ENCODE measurements around the gene TLE6. TPM values are rescaled to one million over a fixed set of nuclear protein-coding genes. Genes with fewer than 3 reads are reported as not detected.
"Not testable (repeated sequence)": the region's sequence is repeated elsewhere in the genome, so short reads cannot be mapped to it uniquely, and the experiment has no call there.

TLE6 gene
- total RNA-seq, 1 experiment from 2014 or later: 0.48 TPM

DNA sequence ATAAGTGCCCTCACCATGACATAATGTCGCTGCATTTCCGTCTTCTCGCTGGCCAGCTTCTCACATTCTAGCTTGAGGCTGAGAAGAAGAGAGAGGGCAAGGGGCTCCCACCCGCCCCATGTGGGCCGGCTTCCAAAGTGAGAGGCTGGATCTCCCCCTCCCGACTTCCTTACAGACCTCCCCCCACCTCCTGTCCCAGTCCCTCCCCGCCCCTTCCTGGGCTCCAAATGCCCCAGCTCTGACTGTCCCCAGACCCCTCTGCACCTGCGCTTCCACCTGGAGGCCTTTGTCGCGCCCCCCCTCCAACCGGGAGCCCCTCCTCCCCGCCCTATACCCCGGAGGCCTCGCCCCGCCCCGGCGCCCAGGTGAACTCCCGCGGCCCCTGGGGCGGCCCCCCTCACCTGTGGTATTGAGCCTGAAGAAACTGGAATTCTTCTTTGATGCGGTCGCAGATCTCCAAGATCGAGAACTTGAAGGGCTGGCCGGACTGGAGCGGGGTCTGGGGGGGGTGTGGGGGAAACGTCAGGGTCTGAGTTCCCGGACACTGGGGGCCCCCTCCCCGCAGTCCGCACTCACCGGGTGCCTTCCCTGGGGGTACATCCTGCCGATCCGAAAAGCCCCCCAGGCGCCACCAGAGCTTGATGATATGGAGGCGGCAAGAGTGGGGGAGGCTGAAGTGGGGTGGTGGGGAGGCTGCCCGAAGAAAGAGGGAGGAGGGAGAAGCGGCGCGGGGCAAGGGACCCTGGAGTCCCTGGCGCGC is 51.1 kb downstream of the TLE6 start:
- DNase-seq (ENCODE audit: low spot score): no peak

DNA sequence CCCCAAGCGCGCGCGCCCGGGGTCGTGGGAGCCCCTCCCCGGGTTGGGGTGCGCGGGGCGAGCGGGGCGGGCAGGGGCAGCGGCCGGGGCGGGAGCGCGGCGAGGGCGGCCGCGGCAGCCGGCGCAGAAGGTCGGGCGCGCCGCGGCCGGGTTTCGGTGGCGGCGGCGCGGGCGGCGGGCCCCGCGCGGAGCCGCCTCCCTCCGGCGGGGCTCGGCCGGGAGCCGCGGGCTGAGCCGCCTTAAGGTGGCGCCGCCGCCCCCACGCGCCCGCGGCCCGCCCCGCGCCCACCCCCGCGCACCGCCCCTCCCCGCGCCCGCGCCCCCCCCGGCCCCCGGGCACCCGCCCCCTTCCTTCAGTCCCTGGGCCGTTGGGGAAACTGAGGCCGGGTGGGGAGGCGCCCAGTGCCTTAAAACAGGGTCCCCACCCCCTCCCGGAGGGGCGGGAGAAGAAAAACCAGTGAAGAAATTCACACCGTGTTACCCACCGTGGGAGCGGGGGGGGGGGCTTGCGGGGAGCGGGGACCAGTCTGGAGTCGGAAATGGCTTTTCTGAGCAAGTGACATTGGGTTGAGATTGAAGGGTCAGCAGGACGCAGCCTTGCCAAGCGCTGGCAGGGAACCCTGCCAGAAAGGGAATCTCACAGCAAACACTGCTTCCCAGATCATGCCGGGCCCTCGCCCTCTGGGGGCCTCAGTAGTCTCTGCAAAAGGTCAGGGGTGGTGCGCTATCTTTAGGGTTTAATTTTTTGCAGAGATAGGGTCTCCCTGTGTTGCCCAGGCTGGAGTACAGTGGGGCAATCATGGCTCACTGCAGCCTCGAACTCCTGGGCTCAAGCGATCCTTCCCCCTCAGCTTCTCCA is 51.9 kb downstream of the TLE6 start, which contains the start of gene TLE2:
TSS of gene TLE2 (minus strand) at position 216 of the 859 bp plus-strand sequence. CDS start 376 bp downstream, outside the sequence.
- no peak for DNase-seq (ENCODE audit: low spot score)

DNA sequence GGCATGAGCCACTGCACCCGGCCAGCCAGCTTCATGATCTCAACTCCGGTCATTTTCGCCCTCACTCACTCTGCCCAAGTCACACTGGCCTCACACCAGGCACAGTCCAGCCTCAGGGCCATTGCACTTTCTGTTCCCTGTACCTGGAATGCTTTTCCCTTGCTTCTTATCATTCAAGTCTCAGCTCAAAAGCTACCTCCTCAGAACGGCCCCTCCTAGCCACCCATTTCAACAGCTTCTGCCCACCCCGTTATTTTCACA is 54.2 kb downstream of the TLE6 start:
- DNase-seq (ENCODE audit: low spot score): no peak

DNA sequence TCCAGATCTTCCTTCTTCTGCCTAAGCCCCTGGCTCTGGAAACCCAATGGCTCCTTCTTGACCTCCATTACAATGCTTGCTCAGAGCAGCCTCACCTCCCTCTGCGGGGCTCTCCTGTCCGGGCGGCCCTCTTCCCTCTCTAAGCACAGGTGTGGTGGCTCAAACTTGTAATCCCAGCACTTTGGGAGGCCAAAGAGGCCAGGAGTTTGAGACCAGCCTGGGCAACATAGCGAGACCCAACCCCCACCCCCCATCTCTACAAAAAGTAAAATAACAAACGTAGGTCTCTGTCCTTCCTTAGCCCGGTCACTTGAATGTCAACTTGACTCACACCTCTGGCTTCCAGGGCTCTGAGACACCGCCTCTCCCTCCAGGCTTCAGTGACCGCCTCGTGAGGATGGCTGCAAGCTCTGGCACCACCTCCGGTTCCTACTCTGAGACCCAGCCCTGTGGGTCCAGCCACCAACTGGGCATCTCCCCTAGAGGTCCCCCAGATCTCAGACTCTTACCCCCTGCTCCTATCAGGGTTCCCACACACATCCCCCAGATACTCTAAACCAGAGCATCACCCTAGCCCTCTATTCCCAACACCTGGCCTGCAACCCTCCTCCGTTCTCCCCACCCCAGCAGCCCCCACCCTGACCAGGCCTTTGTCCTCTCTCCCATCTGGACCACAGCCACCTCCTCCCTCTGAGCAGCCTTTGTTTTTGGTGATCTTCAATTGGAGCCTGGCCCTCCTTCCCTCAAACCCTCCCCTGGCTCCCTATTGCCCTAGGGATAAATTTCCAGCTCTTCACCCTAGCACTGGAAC is 56.4 kb downstream of the TLE6 start:
- no peak for DNase-seq (ENCODE audit: low spot score)

DNA sequence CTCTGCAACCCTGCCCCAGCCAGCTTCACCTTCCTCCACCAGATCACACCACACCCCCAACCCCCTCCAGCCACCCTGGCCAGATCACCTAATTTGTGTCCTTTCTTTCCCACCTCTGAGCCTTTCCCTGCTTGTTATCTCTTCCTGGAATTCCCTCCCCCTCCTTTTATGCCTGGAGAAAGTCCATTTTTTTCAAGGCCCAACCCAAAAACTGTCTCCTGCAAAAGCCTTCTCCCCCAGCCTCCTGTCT is 57.0 kb downstream of the TLE6 start:
- DNase-seq (ENCODE audit: low spot score): no peak

DNA sequence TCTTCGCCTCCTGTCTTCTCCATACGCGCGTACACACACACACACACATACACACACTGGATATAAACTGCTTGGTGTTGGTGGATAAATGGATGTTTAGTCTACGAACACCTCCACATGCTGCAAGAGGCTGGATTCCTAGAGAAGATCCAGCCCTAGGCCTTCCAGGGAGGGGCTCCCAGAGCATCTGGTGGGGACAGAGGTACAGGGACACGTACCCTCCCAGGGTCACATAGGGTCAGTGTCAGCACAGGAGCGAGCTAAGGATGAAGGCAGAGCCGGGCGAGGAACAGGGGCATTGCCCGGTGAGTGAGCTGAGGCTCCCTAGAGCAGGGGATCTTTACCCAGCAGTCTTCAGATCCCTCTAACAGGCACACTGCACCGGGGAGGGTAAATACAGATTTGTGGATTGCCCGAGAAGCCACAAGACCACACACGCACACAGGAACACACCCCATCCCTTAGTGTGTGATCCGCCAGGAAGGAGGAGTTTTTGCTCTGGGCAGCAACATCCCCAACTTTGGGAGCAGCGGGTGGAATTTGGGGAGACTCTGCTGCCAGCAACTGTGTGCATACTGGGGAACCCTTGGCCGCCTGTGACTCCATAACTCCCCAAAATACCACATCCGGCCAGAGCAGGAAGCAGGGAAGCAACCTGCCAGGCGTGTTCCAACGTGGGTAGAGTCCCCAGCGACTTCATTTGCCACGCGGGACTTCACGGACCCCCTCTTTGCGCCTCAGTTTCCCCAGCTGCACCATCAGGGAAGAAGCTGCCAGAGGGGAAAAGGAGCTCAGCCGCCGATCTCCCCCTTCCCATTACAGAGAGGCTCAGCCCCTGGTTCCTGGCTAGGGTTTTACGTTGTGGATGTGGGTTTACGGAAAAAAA is 57.5 kb downstream of the TLE6 start:
- peak; percentile 33 for DNase-seq (ENCODE audit: low spot score)

DNA sequence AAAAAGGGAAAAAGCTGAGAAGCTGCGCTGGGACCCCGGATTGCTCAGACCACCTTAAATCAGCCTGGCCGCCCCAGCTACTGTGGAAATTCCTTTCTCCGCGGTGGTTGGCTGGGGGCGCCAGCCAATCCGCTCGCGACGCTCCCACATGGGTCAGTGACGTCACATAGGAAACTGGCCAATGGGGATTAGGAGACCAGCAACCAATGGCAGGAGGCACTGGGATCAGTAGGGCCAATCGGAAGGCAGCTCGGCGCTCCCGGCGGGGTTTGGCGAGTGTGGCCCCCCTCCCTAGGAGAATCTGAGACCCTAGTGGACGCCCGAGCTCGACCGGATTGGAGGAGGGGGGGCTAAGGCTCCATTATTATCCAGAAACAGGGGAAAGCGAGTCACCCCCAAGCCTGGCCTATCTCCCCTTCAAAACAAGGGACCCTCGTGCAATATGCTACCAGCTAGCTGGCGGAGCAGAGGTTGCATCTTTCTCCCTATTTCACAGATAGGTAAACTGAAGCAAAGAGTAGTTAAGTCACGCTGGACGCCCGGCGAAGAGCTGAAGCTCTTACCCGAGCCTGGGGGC is 58.3 kb downstream of the TLE6 start:
- peak; percentile 95 for DNase-seq (ENCODE audit: low spot score)

DNA sequence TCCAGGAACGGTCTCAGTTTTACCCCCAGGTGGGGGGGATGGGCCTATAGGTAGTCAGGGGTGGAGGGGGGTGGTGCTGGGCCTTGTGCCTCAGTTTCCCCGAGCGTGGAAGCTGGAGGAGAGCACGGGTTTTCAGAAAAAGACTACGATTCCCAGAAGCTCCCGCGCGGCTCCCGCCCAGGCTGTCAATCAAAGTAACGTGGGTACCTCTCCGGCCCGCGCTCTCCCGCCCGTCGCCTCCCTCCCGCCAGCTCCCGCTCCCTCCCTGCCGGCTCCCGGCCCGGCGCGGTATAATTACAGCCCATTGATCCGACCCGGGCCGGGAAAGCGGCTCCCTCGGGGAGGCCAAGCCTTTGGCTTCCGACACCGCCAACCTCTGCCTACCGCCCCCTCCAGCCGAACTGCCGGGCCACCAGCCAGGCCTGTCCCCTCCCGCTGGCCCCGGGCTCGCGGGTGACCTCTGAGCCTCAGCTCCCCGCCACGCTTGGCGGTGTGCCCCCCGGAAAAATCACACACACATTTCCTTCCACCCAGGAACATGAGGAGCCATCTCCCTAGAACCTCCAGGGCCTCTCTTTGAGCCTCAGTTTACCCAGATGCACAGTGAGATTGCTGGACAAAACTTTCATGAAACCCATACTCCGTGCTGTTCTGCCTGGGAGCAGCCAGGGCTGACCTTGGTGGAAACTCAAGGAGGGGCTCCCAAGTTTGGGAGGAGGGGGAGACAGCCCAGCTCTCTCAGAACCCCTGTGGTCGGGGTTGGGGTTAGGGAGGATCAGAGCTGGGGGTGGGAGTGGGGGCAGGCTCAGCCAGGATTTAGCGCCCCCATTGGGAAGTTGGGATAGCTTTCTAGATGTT is 59.0 kb downstream of the TLE6 start:
- peak; percentile 82 for DNase-seq (ENCODE audit: low spot score)

DNA sequence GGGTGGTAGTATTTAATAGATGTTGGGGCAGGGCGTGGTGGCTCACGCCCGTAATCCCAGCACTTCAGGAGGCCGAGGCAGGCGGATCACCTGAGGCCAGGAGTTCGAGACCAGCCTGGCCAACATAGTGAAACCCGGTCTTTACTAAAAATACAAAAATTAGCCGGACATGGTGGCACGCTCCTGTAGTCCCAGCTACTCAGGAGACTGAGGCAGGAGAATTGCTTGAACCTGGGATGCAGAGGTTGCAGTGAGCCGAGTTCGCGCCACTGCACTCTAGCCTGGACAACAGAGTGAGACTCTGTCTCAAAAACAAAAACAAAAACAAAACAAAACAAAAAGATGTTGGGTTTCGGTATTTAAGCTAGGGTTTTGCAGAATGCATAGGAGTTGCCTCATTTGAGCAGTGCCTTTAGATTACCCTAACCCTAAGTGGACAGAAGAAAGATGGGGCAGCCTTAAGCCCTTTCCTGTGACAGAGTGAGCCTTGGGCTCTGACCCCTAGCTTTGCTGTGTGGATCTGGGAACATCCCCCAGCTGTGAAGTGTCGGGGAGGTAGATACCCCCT is 59.7 kb downstream of the TLE6 start:
- not testable (repeated sequence) for DNase-seq (ENCODE audit: low spot score)

DNA sequence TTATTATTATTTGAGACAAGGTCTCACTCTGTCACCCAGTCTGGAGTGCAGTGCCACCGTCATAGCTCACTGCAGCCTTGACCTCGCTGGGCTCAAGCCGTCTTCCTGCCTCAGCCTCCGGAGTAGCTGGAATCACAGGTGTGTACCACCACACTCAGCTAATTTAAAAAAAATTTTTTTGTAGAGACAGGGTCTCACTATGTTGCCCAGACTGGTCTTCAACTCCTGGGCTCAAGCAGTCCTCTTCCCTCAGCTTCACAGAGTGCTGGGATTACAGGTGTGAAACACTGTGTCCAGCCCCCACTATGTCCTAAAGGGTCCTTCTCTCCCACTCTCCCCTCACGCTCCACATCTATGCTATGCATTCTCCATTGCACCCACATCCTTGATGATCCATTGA is 60.9 kb downstream of the TLE6 start:
- DNase-seq (ENCODE audit: low spot score): no peak

DNA sequence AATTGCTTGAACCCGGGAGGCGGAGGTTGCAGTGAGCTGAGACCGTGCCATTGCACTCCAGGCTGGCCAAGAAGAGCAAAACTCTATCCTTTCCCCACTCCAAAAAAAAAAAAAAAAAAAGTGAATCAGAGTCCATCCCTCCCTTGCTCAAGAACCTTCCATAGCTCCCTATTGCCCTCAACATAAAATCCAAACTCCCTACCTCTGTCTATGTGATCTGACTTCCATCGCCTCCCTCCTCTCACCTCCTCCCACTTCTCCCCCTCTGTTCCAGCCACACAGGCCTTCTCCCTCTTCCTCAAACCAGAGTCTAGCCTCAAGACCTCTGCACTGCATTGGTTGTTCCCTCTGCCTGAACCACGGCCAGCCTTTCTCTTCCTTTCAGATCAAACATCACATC is 61.8 kb downstream of the TLE6 start:
- DNase-seq (ENCODE audit: low spot score): no peak

DNA sequence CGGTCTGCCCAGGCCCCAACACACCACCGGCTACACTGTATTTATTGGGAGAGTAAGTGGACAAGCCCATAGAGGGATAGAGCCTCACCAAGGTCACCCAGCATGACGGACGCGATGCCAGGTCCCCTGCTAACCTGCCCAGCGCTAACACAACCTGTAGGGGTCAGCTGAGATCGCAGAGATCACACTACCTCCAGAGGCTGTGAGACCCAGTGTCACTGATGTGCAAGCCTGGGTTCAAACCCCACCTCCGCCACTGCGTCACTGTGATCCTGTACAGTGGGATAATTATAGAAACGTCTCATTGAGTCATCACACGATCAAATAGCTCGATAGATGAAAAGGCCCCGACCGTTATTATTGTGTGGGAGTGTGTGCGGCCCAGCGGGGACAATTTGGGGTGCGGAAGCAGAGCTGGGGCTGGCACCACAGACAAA is 62.3 kb downstream of the TLE6 start:
- DNase-seq (ENCODE audit: low spot score): peak; percentile 30

DNA sequence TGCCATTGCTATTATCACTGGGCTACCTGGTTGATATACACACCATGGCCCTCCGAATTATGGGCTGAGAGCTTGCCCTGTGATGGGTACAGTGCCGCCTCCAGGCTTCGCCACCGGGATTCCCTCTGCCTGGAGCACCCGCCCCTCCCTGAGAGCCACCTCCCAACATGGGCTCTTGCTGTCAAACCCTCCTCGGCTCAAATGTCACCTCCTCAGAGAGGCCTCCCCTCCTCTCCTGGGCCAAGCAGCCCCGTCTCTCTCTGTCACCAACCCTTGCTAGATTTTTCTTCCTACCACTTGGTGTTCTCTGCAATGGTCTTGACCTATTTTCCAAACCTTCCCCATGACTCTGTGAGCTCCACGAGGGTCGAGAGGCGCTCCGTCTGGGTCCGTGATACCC is 64.0 kb downstream of the TLE6 start:
- no peak for DNase-seq (ENCODE audit: low spot score)

DNA sequence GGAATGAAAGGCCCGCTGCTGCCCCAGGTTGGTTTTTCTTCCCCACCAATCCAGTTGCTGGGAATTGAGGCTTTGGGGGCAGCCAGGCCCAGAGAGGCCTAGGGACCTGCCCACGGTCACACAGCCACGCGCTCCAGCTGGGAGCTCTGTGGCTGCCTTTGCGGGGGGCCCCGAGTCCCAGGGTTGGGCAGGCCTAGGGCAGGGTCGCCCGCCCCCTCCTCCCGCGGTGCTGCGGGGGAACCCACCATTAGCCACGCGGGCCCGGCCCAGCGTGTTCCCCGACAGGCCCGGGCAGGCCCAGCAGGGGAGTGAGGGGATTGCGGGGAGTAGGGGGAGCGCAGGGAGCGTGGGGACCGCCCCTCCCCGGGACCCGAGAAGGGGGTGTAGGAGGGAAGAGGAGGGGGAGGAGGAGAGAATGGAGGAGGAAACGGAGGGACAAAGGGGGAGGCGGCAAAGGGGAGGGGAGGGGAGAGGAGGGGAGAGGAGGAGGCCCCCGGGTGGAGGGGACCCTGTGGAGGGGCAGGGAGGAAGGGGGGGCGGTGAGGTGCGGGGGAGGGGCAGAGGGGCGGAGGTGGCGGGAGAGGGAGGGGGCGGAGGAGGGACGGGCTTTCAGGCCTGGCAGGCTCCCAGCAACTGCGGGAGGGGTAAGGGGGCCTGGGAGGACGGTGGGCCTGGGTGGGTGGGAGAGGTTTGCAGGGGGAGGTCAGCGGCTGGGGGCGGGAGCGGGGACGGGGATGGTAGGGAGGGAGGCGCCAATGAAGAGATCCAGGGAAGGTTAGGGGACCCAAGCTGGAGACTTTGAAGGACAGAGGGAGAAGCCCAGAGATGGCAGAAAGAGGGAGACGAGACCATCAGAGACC is 64.6 kb downstream of the TLE6 start:
- no peak for DNase-seq (ENCODE audit: low spot score)

DNA sequence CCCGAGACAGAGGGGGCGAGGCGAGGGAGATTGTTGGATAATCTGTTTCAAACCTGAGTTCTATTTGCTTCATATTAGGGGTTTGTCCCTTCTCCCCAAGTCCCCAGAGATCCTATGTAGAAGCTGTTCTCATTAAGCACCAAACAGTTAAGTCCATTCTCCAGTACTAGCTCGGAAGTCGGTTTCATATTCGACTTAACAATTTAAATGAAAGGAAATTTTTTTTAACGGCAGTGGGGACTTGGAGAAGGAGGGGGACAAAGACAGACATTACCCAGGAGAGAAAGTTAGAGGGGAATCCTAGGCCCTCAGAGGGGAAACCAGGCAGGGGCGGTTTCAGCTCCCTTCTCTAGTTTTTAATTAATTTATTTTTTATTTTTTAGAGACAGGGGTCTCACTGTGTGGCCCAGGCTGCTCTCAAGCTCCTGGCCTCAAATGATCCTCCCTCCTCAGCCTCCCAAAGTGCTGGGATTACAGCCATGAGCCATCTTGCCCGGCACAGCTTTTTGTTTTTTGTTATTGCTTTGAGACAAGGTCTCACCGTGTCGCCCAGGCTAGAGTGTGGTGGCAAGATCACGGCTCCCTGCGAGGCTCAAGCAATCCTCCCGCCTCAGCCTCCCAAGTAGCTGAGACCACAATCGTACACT is 65.4 kb downstream of the TLE6 start:
- no peak for DNase-seq (ENCODE audit: low spot score)
